Stimulated activated CD4-positive, alpha-beta T cell treated with anti-CD3 and anti-CD28 coated beads, TNF-alpha, amount 100 ng/mL, for 24 hours (primary cell): ENCODE results near the gene SPDL1.
A peak's percentile ranks its signal among the peaks of the same experiment; 100 is the strongest.

Experiments
- DNase-seq, 3 experiments: peaks; one replicate each; pipeline ENCODE4 v3.0.0-alpha.2; 2020; ENCODE audit warnings: low read depth in 3 of 3

Gene SPDL1

GRCh38 chr5:169583424-169584220 is at the start of gene SPDL1:
Gene SPDL1, plus strand, starts transcription at chr5:169583773. Its CDS starts 4,644 bp downstream, at chr5:169588417.
- DNase-seq: peak; percentile 82 to 93 (median 87)

GRCh38 chr5:169534311-169534880 is 49.2 kb upstream of the SPDL1 start:
- DNase-seq: no peak

- DNase-seq: no peak
Observed at GRCh38 chr5:169534939-169535338, 48.6 kb upstream of the SPDL1 start.

- DNase-seq: no peak
Observed at GRCh38 chr5:169538944-169539343, 44.6 kb upstream of the SPDL1 start.

- DNase-seq: no peak
Observed at GRCh38 chr5:169542811-169543210, 40.8 kb upstream of the SPDL1 start.

- DNase-seq: no peak
Observed at GRCh38 chr5:169544264-169544950, 39.2 kb upstream of the SPDL1 start.

- no peak for DNase-seq
Observed at GRCh38 chr5:169545762-169546161, 37.8 kb upstream of the SPDL1 start.

GRCh38 chr5:169546346-169546745 is 37.2 kb upstream of the SPDL1 start:
- no peak for DNase-seq

GRCh38 chr5:169547508-169547907 is 36.1 kb upstream of the SPDL1 start:
- DNase-seq: no peak

GRCh38 chr5:169548315-169548714 is 35.3 kb upstream of the SPDL1 start:
- no peak for DNase-seq

GRCh38 chr5:169549453-169550100 is 34.0 kb upstream of the SPDL1 start:
- DNase-seq: no peak

GRCh38 chr5:169550227-169550626 is 33.3 kb upstream of the SPDL1 start:
- DNase-seq: no peak

- DNase-seq: no peak
Observed at GRCh38 chr5:169551146-169551545, 32.4 kb upstream of the SPDL1 start.

GRCh38 chr5:169551696-169552095 is 31.9 kb upstream of the SPDL1 start:
- DNase-seq: no peak

- no peak for DNase-seq
Observed at GRCh38 chr5:169554251-169554650, 29.3 kb upstream of the SPDL1 start.

- no peak for DNase-seq
Observed at GRCh38 chr5:169557838-169558237, 25.7 kb upstream of the SPDL1 start.

- DNase-seq: no peak
Observed at GRCh38 chr5:169561893-169562292, 21.7 kb upstream of the SPDL1 start.

GRCh38 chr5:169563369-169563768 is 20.2 kb upstream of the SPDL1 start:
- DNase-seq: no peak

- no peak for DNase-seq
Observed at GRCh38 chr5:169566202-169566601, 17.4 kb upstream of the SPDL1 start.

GRCh38 chr5:169567079-169567478 is 16.5 kb upstream of the SPDL1 start:
- no peak for DNase-seq

- DNase-seq: no peak
Observed at GRCh38 chr5:169569513-169569912, 14.1 kb upstream of the SPDL1 start.

- no peak for DNase-seq
Observed at GRCh38 chr5:169571355-169571754, 12.2 kb upstream of the SPDL1 start.
